Fibroblast of gingiva (primary cell): ENCODE measurements around the gene STAB1.

Experiments used
- DNase-seq: peaks from one replicate; pipeline ENCODE4 v3.0.0-alpha.2; 2011; ENCODE audit warnings: low read depth

The STAB1 gene

GRCh38 chr3:52494886-52495495, at the start of gene STAB1:
Gene STAB1 (plus strand): TSS chr3:52495338. CDS start chr3:52495414, 76 bp downstream.
- DNase-seq, result no peak

- DNase-seq, result no peak
Observed at GRCh38 chr3:52446042-52446441, 49.1 kb upstream of the STAB1 start.

GRCh38 chr3:52446631-52447511, 48.3 kb upstream of the STAB1 start:
- DNase-seq, result no peak

GRCh38 chr3:52447512-52448355, 47.4 kb upstream of the STAB1 start:
- DNase-seq, result no peak

GRCh38 chr3:52450489-52451236, 44.5 kb upstream of the STAB1 start:
- no peak for DNase-seq

GRCh38 chr3:52451237-52452083, 43.7 kb upstream of the STAB1 start:
- DNase-seq, result no peak

GRCh38 chr3:52452126-52452525, 43.0 kb upstream of the STAB1 start:
- DNase-seq, result no peak

- no peak for DNase-seq
Observed at GRCh38 chr3:52452570-52453221, 42.4 kb upstream of the STAB1 start.

- no peak for DNase-seq
Observed at GRCh38 chr3:52453496-52454249, 41.5 kb upstream of the STAB1 start, which contains the start of gene TNNC1. Gene TNNC1 (minus strand): TSS chr3:52454041. CDS start chr3:52454015, 26 bp downstream.

- DNase-seq, result no peak
Observed at GRCh38 chr3:52454250-52454937, 40.7 kb upstream of the STAB1 start.

- DNase-seq, result no peak
Observed at GRCh38 chr3:52454938-52455282, 40.2 kb upstream of the STAB1 start.

GRCh38 chr3:52455283-52456168, 39.6 kb upstream of the STAB1 start, which contains the start of gene NISCH:
Gene NISCH (plus strand): TSS chr3:52455604. CDS start chr3:52455642, 38 bp downstream.
- DNase-seq, result peak; percentile 71

- peak; percentile 32 for DNase-seq
Observed at GRCh38 chr3:52456169-52456799, 38.9 kb upstream of the STAB1 start.

- DNase-seq, result no peak
Observed at GRCh38 chr3:52456800-52457183, 38.3 kb upstream of the STAB1 start.

- DNase-seq, result no peak
Observed at GRCh38 chr3:52458031-52458760, 36.9 kb upstream of the STAB1 start.

- DNase-seq, result no peak
Observed at GRCh38 chr3:52458770-52459545, 36.2 kb upstream of the STAB1 start.
